ENCODE measurements around the gene JPH3. TPM values are rescaled to one million over a fixed set of nuclear protein-coding genes. Genes with fewer than 3 reads are reported as not detected.

The JPH3 gene
- total RNA-seq, 1 donor from 2014 or later, result 0.22 TPM

DNA sequence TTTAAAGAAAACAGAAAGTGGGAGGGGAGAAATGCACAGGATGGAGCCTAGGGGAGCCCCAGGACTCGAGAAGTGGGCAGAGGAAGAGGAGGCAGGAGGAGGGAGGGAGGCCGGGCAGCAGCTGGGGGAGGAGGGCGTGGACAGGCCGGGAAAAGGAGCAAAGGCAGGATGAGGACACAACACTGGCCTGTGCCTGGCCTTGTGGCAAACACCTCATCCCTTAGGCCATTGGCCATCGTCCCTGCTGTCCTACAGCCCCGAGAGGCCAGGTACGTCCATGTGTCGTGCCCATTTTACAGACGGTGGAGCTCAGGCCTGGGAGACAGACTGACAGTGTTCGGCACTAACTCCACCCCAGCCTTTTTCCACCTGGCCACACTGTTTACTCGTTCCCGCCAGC, 15.9 kb downstream of the JPH3 start:
- DNase-seq (ENCODE audit: low spot score) (no peak), ATAC-seq (no peak)
- intact Hi-C loops (cut with DNase I), result no loop called here

- DNase-seq (ENCODE audit: low spot score), result no peak
- no peak for ATAC-seq
- intact Hi-C loops (cut with DNase I), result no loop called here
Observed at GRCh38 chr16:87619360-87620200, 17.3 kb downstream of the JPH3 start.

GRCh38 chr16:87620201-87620495, 17.8 kb downstream of the JPH3 start:
- DNase-seq (ENCODE audit: low spot score) (no peak), ATAC-seq (no peak)
- intact Hi-C loops (cut with DNase I), result no loop called here

GRCh38 chr16:87621550-87621829, 19.2 kb downstream of the JPH3 start:
- intact Hi-C loops (cut with DNase I), result no loop called here
- ATAC-seq, result no peak
- no peak for DNase-seq (ENCODE audit: low spot score)

- DNase-seq (ENCODE audit: low spot score), result no peak
- no peak for ATAC-seq
- intact Hi-C loops (cut with DNase I), result no loop called here
Observed at GRCh38 chr16:87621976-87622713, 19.8 kb downstream of the JPH3 start.

DNA sequence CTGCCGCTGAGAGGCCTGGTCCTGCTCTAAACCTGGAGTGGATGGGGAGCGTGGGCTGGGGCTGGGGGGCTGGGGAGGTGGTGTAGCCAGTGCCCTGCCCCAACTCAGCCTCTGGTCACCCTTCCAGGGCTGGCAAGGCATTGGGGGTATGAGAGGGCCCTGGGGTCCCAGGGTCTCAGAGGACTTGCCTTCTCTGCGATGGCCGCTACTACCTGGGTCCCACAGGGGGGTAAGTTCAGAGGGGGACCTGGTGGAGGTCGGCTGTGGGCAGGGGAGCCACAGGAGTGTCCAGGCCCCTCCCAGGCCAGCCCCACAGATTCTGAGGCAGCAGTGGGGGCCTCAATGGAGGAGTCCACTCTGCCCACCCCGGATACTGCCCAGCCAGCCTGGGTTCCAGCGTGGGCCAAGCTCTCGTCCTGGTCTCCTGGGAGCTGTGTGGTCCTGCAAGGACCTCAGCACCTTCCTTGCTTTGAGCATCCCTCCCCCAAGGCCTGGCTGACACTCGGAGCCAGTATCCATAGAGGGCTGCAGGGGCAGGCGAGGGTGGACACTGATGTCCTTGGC, 20.5 kb downstream of the JPH3 start:
- intact Hi-C loops (cut with DNase I), result no loop called here
- DNase-seq (ENCODE audit: low spot score), result no peak
- ATAC-seq, result no peak

- ATAC-seq, result no peak
- intact Hi-C loops (cut with DNase I), result no loop called here
- DNase-seq (ENCODE audit: low spot score), result no peak
Observed at GRCh38 chr16:87625241-87625797, 23.0 kb downstream of the JPH3 start.

- ATAC-seq, result no peak
- intact Hi-C loops (cut with DNase I), result no loop called here
- no peak for DNase-seq (ENCODE audit: low spot score)
Observed at GRCh38 chr16:87626401-87626800, 24.1 kb downstream of the JPH3 start.

GRCh38 chr16:87626905-87627304, 24.6 kb downstream of the JPH3 start:
- intact Hi-C loops (cut with DNase I), result no loop called here
- DNase-seq (ENCODE audit: low spot score) (no peak), ATAC-seq (no peak)

DNA sequence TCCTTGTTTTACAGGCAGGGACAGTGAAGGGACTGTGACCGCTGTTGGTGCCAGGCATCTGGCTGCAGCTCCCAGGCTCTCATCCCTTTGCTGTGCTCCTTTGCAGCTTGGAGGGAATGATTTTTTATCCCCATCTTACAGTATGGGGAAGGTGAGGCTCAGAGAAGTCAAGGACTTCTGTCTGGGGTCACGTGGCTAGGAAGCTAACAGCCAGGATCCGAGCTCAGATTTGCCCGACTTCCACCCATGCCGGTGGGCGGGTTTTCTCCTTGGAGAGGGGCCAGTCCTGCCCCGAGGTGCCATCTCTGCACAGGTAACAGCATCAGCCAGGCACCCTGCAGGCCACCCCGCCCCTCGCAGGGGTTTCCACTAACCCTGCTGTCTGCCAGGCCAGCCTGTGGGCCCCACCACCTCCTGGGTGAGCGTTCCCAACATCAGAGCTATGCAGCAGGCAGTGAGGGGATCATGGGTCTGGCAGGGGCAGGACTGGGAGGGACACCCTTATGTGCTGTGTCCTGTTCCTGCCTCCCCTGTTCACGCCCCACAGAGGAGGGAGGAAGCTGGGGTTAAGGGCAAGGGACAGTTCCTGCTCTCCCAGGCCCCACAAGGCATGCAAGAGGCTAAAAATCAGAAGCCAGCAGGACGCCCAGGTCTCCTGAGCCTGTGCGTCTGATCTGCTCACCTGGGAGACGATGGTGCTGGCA, 25.4 kb downstream of the JPH3 start:
- intact Hi-C loops (cut with DNase I), result no loop called here
- DNase-seq (ENCODE audit: low spot score) (no peak), ATAC-seq (no peak)

DNA sequence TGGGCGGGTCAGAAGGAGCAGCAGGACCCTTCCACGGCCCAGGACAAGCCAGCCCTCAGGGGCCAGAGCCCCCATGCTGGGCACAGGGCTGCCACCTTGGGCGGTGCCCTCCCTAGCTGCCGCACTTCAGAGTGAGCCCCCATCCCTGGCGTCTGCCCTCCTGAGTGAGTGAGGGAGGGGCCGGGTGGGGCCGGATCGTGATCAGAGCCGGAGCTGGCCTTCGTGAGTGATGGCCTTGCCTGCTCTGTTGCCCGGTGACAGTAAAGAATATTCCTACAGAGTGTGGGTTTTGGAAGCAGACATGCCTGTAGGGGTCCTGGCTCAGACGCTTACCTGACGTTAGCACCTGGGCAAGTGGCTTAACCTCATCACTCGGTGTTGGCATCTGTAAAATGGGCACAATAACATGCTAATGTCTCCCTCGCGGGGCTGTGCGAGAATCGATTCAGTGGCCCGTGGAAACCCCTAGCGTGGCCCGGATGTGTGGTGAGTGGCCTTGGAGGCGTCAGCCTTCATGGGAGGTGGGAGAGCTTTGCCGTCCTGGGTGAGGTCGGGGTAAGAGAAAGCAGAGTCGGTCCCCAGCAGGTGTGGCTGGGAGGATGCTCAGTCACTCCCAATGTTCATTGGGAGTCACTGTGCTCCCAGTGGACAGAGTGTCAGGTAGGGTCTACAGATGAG, 26.1 kb downstream of the JPH3 start:
- intact Hi-C loops (cut with DNase I), result no loop called here
- ATAC-seq, result no peak
- no peak for DNase-seq (ENCODE audit: low spot score)

DNA sequence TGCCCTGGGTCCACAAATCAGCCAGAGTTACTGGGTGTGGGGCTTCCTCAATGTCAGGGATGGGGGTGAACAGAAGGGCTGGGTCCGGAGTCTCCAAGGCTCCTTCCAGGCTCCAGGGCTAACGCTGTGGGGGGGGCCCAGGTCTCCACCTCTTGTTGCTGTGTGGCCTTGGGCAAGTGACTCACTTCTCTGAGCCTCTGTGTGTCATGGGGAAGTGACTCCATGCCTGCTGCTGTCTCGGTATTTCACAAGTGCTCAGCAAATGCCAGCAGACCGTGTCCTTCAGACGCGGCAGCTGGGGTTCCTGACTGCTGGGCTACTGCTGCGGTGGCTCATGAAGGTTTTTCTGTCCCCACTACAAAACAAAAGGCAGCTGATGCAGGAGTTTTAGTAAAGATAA, 26.6 kb downstream of the JPH3 start:
- ATAC-seq (no peak), DNase-seq (ENCODE audit: low spot score) (no peak)
- intact Hi-C loops (cut with DNase I), result no loop called here

DNA sequence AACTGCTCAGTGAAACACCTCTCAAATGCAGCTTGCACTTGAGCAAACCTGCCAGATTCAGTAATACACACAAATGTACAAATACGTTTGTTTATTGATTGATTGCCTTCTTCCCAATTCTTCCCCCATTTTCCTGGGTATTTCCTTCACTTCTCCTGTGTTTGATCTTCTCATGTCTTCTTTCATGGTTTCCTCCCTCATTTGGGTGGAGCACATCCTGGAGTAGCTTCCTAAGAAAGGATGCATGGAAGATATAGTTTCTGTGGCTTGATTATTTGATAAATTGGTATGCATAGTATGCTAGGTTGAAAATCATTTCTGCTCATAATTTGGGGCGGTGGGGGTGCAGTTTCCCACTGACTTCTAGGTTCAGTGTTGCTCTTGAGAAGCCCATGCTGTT, 28.8 kb downstream of the JPH3 start:
- intact Hi-C loops (cut with DNase I), result loop anchor here (10.0 kb wide), 1 partner anchor 236 kb away; the partner anchor contains the start of gene MAP1LC3B
- DNase-seq (ENCODE audit: low spot score), result no peak
- ATAC-seq, result no peak

GRCh38 chr16:87634411-87634810, 32.1 kb downstream of the JPH3 start:
- no peak for DNase-seq (ENCODE audit: low spot score)
- ATAC-seq, result no peak
- intact Hi-C loops (cut with DNase I), result loop anchor here (10.0 kb wide), 1 partner anchor 240 kb away; the partner anchor contains the start of gene MAP1LC3B

- intact Hi-C loops (cut with DNase I), result loop anchor here (10.0 kb wide), 1 partner anchor 241 kb away; the partner anchor contains the start of gene MAP1LC3B
- peak; percentile 77 for DNase-seq (ENCODE audit: low spot score)
- ATAC-seq, result peak; percentile 83
Observed at GRCh38 chr16:87635541-87636049, 33.3 kb downstream of the JPH3 start.

DNA sequence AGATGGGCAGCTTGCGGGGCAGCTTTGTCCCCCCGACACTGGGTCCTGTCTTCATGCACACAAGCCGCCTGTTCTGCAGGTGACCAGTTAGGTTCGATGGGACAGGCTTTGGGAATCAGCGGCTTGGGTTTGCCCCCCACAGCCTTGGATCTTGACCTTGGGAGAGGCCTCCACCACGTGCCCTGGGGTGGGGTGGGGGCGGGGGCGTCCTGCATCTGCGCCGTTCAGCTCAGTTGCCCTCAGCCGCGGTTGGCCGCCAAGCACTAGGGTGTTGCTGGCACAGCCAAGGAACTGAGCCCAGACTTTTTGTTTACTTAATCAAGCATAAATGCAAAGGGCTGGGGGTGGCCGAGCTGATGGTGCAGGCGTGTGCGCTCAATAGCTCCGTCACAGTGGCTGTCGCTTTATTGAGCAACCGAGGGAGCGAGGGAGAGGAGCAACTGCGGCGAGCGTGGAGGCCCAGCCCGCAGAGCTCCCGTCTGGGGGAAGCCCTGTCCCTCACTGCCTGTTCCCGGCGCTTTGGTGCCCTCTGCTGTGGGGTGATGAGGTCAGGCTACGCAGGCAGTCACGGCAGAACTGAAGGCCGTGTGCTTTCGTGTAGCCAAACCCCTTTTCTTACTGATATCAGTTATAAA, 33.9 kb downstream of the JPH3 start:
- ATAC-seq (peak; percentile 97), DNase-seq (ENCODE audit: low spot score) (peak; percentile 90)
- intact Hi-C loops (cut with DNase I), result loop anchor here (10.0 kb wide), 1 partner anchor 241 kb away; the partner anchor contains the start of gene MAP1LC3B

DNA sequence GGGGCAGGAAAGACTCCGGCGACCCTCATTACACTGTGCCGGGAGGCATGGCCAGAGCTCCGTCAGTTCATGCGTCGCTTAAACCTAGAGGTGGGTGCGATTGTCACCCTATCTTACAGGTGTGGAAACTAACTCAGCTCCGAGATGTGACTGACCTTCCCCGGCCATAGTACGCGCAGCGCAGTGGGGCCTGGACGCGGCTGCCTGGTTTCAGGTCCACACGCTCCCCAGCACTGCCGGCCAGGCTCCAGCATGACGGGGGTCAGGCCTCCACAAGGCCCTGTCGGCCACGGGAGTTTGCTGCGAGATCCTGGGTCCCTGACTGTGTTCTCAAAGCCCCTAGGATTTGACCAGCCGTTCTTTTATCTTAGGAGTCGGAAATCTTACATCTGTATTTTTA, 34.4 kb downstream of the JPH3 start:
- no peak for ATAC-seq
- DNase-seq (ENCODE audit: low spot score), result no peak
- intact Hi-C loops (cut with DNase I), result loop anchor here (10.0 kb wide), 1 partner anchor 242 kb away; the partner anchor contains the start of gene MAP1LC3B

DNA sequence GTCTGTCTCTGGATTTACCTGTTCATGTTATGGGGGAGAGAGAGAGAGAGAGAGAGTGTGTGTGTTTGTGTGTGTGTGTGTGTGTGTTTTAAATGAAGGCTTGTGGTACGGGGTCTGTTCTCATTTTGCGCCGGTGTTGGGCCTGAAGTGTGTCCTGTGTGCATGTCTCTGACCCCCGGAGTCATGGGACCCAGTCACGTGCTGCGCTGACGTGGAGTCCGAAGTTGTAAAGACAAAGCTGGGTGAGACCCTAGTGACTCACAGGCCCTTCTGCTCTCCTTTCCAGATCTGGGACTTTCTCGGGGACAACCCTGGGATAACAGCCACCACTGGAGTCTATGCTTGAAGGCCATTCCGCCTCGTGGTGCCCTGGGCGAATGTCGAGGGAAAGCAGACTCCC, 35.0 kb downstream of the JPH3 start:
- ATAC-seq, result no peak
- intact Hi-C loops (cut with DNase I), result loop anchor here (10.0 kb wide), 1 partner anchor 243 kb away; the partner anchor contains the start of gene MAP1LC3B
- DNase-seq (ENCODE audit: low spot score), result no peak

Data from sciatic nerve (tissue), 2 donors.